ENCODE results near the gene ZMIZ1.

The ZMIZ1 gene

DNA sequence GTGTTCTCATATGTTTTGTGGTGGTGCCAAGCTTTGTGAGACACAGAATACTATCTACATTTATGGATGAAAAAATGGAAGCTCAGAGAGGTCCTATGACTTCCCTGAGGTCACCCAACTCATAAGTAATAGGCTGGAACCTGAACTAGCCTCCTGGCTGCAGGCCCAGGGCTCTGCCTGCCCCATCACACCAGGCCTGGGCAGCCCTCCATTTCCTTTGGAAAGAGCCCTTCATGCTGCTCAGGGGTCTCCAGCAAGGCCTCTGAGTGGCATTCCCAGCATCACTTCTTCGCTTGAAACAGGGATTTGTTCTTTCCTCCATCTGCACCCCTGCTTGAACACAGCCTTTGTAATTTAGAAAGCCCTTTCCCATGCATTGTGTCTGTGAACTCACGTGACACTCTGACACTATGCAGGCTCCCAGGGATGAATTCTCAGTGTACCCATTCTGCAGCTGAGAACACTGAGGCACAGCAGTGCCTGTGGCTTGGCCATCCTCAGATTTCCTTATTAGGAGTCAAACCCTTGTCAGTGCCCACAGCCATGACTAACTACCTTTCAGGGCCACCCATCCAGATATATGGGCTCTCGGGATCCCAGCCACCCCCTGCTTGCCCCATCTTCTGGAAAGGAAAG is 150.7 kb downstream of the ZMIZ1 start:
- no peak for FAIRE-seq

DNA sequence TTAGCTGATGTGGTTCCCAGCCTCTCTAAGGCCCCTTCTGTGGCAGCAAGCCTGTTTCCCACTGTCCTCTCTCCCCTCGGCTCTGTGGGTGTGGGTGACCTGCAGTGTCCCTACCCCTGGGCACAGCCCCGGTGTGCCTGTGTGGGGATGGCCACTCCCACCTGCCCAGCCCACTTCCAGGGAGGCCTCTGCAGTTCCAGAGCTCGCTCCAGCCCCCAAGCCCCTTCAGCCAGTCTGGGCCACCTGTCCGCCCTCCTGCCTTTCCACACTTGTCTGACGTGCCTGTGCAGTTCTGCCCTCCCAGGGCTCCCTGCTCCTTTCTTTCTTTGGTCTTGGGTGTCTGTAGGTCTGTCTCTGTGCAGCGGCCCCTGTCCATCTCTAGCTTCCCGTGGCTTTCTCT is 151.5 kb downstream of the ZMIZ1 start:
- FAIRE-seq: no peak

DNA sequence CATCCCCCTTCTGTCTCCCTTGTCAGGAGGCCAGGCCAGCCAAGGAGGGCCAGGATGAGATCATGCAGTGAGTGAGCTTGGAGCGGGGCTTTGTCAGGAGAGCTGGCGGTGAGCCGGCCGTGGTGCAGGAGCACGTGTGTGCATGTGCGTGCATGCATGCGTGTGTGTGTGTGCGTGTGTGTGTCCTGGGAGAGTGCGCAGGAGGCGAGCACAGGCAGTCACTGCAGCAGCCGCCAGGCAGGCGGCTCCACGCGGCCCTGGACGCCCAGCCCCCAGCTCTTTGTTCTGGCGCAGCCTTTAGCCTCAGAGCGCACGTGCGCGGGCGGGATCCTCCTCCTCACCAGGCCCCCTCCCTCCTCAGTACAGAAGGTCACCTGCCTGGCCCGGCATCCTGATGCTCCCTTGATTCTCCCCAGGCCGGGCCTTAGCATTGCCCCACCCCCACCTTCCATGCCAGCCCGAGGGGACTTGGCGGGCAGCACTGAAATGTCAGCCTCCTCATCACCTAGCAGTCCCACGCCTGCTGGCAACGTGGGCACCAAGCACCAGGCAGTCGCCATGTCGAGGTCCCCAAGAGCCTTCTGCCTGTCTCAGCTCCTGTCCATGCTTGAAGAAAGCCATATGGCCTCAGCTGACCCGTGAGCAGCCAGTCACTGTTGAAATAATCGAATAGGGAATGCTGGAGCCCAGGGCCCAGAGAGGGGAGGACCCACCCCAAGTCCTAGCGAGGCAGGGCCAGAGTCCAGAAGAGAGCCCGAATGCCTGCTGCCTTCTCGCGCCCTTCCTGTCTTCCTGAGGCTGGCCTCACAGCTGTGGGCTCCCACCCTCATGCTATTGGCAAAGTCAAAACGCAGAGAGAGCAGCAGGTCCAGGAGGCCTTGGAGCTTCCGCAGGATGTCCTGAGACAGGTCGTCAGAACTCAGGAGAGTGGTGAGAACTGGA is 152.6 kb downstream of the ZMIZ1 start:
- no peak for FAIRE-seq

DNA sequence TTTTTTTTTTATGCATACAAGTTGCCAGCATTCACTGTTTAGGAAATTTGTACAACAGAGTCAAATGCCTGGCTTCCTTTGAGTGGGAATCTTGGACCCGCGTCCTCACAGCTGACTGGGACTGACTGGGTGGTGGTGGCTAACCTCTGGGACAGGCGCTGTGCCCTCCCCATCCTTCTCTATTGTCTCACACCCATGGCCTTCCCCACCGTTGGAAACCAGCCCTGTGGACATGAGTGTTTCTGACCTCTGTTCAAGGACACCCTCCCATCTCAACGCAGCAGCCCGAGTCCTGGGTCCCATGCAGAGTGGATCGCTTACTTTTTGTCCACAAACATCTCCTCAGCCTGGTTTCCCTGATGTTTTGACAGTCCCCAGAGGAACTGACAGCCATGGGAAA is 153.4 kb downstream of the ZMIZ1 start:
- FAIRE-seq: no peak

DNA sequence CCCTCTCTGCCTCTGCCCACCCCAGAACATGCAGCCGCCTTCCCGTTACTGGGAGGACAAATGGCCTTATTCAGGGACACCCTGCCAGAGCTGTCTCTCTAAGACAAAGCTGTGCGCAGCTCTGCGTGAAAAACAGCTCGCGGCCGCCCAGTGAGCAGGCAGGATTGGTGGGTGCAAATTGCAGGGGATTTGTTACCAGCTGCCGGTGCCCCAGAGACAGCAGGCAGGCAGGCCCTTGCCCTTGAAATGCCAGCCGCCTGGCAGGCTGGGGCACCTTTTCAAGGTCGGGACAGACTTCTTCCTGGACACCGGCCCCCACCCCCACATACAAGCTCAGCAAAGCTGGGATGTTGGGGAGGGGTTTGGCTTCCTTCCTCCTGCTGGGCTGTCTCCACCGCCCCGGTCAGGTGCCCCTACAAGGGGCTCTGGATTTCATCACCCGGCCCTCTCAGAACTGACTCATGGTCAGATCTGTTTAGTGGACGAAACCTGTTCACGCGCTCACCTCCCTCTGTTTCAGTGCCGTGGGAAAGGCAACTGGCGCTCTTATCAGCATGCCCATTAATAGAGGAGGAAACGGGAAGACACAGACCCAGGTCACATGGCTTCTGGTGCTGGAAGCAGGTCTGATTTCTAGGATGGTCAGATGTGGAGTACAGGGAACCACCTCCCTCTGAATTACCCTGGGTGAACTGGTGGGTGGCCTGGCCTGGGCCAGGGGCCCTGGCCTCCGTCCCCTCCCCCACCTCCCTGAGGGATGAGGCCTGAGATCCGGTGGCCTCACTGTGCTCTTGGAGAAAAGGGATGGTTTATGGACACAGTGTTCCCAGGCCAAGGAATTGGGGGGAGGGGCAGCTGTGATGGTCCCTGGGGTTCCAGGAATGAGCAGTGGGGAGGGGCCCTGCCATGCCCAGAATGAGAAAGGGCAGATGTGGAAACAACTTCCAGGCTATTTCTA is 154.6 kb downstream of the ZMIZ1 start:
- FAIRE-seq: peak; percentile 89

DNA sequence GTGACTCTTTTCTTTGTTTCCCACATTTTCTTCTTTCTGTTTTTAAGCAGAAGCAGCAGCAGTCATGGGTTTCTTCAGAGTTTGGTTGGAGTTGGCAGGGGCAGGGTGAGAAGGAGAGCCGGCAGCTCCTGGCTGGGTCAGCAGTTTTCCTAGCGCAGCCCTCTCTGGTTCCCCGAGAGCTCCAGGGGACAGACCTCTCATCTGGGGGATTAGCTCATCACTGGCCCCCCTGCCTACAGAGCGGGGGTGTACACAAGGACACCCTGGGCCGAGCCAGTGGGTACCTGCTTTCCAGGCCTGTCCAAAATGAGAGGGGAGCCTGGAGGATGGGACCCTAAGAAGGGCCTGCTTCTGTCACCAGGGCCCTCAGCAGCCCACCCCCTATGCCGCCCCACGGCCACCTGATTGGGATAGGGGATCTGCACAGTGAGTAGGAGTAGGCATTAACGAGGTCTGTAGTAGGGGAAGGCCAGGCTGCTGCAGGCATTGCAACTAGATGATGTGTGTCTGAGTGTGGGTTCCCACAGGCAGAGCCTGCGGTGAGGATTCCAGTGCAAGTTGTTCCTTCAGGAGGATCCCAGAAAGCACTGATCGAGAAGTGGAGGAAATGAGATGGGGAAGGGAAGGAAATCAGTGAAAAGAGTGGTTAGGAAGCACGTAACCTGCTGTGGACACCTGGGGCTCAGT is 155.6 kb downstream of the ZMIZ1 start:
- no peak for FAIRE-seq

DNA sequence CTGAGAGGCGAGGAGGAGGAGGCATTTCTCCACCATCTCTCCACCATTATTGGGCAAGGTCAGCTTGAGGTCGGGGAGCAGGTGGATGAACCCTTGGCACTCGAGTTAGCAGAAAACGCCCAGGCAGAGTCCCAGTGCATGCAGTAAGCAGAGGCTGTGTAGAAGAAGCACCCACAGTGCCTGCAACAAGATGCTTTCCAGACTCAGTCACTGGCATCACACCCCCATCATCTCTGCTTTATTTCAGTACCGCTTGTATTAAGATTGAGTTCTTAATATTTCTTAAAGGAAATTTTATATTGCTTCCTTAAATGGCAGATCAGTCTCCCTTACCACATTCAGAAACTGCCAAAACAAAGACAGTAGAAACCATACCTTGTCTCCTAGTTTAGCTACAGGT is 156.2 kb downstream of the ZMIZ1 start:
- FAIRE-seq: no peak

DNA sequence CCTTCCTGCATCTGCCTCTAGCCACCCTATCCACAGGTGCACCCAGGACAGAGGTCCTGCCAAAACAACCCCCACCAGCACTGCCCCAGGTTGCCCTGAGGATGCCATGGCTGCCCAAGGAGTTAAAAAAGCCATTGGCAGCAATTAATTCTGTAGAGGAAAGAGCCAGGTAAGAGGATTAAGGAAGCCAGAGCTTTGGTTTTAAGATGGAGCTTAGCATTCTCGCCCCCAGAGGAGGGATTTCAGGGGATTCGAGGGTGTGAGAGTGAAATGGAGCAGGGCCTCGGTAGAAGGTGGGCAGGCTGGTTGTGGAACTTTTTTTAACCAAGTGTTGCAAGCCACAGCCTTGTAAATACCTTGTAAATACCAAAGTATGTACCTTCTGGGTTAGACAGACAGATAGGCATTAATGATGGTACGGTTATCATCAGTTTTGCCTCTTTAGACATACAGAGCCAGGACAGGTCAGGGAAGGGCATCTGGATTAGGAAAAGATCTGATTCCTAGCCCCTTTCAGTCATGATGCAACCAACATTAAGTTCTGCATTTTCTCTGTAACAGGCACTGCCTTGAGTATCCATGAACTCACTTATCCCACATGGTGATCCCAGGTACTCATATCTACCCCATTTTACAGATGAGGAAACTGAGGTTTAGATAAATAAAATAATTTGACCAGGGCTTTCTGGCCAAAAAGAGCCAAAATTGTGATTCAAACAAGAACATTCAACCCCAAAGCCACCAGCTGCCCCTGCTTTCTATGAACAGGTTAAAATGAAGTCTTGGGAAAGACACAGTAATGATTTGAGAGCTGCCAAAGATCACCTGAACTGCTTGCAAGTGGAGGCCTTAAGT is 157.9 kb downstream of the ZMIZ1 start:
- FAIRE-seq: no peak

DNA sequence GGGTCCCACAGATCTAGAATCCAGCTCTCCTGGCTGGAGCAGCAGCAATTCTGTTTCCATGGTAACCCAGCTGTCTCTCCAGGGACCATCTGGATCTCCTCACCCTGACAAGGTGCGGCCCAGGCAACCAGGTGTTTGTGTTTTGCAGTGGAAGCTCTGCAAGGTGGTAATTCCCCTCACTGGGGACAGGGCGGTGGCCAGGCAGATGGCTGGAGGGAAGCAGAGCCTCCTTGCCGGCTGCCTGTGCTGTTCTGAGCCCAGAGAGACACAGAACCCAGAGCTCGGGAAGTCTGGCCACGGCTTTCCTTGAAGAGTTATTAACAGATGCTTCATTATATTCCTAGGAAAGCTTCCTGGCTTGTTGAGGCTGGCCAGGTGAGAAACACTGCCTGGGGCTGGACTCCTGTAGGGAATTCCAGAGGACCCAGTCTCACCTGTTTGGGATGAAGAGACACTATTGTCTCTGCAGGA is 160.3 kb downstream of the ZMIZ1 start:
- FAIRE-seq: peak; percentile 53

DNA sequence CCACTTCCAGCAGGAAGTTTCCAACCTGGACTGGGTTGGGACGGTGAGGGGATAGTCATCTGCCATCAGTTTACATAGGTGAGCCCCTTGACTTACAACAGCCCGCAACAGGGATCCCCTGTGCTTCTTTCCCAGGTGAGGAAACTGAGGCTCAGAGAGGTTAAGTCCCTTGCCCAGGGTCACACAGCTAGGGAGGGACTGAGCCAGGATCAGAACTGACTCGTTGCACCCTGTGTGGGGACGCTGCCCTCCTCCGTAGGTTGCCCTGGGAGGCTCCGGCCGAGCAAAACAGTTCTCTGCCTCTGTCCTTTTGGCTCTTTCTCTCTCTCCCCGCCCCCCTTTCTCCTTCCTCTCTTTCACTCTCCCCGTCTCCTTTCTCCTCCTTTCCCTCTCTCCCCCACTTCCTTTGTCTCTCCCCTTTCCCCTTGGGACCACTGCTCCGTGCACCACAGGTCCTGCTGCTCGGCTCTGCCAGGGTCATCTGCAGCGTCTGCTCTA is 161.1 kb downstream of the ZMIZ1 start:
- no peak for FAIRE-seq

DNA sequence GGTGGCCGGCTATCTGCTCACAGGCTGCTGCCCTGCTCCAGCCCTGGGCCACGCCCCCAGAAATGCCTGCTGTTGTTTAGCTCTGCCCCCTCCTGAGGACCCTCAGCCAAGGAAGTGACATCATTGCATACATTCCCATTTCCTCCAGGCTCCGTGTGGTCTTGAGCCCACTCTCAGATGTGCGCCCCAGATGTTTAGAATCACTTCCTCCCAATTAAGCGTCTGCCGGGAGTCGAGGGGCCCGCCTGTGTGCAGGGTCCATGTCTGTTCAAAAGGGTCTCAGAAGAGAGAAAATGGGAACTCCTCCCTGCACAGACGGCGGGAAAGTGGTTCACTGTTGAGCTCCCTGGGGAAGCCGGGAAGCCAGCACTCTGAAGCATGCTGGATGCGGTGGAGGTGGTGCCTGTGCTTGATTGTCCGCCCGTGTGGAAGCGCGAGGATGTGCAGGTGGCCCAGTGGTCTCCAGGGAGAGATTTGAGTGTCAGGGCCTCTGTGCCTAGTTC is 161.6 kb downstream of the ZMIZ1 start:
- FAIRE-seq: no peak

DNA sequence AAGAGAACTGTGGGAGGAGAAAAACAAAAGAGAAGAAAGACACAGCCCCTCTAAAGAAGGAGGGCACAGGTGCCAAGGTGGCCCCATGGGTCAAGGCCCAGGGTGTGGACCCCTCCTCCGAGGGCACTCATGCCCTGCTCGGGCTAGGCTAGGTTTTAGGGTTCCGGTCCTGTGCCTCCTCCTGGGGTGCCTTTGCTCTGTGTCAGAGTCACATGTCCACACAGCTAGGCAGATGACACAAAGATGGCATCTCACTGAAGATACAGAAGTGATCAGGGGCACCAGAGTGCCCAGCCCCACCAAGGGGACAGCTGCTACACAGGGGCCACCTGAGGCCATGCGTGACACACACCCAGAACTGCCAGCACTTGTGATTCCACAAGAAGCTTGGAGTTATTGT is 162.1 kb downstream of the ZMIZ1 start:
- FAIRE-seq: no peak

DNA sequence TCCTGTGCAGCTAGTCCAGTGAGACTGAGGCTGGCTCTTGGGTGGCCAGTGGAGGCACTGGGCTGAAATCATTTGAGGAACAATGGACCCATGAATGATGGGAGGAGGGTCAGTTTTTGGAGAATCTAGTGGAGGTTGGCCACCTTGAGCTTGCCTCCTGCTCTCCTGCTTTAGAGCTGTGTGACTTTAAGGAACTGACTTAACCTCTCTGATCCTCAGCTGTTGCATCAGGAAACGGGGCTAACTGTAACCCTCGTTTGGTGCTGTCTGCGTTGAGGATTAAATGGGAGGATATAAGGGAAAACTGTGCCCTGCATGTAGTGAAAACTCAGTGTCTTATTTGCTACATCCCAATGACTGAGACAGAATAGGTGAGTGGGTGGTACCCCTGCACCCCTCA is 163.1 kb downstream of the ZMIZ1 start:
- no peak for FAIRE-seq

DNA sequence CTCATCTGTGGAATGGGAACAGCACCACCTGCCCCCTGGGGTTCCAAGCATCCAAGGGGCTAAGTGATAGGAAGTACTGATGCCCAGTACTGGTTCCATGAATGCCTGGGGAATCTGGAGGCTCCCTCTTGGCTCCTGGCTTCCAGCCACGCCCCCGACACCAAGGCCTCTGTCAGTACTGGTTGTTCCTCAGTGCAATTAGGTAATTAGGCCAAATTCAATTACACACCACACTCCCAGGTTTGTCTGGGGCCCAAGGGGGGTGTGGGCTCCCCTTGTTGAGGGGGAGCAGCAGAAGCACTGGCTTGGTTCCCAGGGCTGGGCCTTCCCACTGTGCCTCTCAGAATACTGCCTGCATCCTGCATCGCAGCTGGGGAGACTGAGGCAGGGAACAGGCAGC is 164.1 kb downstream of the ZMIZ1 start:
- no peak for FAIRE-seq

DNA sequence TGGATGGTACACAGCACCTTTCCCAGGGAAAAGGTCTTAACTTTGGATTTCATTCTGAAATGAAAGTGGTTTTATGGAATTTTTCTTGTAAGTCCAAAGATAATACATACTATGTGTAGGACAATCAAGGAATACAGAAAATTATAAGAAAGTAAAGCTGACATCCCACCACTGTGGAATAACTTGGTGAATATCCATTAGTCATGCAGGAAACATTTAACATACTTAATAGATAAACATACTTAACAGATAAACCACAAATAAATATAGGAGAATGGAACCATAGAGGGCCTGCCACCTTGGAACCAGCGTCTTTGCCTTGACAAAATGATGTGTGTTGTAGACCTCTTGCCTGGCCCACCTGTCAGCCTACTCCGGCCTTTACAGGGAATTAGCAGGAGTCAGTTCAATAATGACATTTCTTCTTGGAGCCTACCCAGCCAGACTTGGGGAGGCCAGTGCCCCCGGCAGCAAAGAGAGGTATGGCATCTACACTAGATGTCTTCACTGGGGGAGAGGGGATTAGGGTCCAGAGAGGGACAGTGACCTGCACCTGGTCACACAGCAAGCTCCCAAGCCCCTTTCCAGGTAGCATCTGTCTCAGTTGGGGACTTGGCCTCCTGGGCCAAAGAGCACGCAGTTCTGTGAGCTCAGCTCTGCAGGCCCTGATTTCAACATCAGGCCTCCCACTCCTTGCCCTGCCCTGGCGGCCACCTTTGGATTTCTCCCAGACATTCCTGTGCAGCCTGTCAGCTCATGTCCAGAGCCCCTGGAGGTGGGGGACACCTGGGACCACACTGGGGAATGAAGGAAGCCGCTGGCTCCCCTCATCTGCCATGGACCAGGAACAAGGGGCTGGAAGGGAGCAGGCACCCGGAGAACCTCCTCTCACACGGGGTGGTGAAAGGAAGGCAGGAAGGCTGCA is 165.9 kb downstream of the ZMIZ1 start:
- no peak for FAIRE-seq

DNA sequence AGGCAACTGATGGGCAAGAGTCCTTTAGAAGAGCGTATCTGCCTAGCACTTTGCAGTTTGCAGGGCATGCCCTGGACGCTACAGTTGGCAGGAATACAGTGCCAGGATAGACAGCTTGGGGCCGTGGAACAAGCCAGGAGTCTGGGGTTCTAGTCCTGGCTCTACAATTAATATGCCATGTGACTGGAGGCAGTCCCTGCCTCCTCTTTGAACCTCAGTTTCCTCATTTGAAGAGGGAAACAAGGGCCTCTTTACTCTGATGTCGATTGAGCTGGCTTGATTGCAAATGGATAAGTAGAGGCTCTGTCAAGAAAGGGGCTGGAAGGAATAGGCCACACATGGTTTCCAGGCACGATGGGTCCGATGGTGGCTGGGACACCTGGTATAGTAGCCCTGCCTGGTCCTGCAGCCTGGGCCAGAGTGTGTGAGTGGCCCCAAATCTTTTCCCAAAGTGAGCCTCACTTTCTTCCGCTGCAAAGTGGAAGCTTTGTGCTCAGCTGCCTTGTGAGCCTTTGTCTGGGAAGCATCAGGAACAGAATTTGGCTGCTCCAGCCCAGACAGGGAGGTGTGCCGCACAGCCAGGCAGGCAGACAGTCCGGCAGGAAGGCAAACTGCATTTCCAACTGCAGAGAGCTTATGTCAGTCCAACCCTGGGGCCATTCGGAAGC is 167.1 kb downstream of the ZMIZ1 start:
- FAIRE-seq: no peak

DNA sequence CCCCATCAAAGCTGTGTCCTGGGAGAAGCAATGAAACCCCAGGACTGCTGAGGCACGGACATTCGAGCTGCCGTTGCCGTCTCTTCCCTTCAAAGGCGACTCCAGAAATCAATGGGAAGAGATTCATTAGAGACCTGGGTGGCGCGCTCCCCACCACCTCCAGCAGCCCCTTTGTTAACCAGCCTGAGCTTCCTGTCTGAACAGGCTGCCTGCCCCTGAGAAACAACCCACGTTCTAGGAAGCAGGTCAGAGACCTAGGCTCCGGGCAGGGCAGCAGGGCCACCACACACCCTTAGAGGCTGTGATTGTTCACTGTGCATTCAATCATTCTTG is 167.6 kb downstream of the ZMIZ1 start:
- no peak for FAIRE-seq

DNA sequence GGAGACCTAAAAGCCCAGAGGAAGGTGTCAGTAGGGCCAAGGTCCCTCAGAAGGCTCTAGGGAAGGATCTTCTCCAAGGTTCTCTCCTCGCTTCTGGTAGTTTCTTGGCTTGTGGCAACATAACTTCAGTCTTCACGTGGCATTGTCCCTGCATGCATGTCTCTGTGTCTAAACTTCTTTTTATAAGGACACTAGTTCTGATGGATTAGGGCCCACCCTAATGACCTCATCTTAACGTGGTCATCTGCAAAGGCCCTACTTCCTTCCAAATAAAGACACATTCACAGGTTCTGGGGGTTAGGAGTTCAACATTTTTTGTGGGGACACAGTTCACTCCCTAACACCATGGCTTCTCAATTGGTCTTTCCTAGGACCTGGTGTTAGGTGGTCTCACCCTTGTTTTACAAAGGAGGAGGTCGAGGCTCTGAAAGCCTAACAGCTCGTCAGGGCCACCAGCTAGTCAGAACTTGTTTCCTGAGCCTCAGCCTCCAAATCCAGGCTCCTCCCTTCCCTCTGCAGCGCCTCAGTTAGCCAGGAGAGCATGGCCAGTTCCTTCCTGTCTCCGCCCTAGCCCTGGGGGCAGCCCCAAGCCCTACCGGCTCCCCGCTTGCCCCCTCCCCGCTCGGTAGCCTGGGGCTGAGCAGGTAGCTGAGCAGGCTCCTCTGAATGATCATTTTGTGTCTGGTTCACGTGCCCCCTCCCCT is 168.8 kb downstream of the ZMIZ1 start:
- no peak for FAIRE-seq

DNA sequence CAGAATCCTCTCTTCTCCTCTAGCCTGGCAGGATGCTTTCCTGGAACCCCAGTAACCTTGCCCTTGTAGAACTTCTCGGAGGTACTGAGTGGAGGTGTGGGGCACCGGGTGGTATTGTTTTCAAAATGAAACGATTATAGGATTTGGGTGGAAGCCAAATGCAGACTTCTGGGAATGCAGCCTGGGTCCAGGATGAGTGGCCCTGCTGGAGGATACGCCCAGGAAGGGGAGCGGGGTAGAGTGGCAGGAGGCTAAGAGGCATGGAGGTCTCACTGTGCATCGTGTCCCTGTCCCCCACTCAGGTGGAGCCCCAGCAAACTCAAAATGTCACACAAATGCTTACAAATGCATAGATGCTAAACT is 169.4 kb downstream of the ZMIZ1 start:
- FAIRE-seq: no peak
